GM21360 (cell line): ENCODE measurements around the gene SPINK14.

Source experiments
- ATAC-seq: cut with Tn5 transposase; IDR thresholded peaks from one replicate; pipeline ENCODE4 v1.9.1; 2021; ENCODE audit warnings: mild to moderate bottlenecking, moderate library complexity; ENCODE audit not compliant: unreplicated experiment

Gene SPINK14

GRCh38 chr5:148193202-148193601 lies 24.9 kb downstream of the SPINK14 start:
- no peak for ATAC-seq

DNA sequence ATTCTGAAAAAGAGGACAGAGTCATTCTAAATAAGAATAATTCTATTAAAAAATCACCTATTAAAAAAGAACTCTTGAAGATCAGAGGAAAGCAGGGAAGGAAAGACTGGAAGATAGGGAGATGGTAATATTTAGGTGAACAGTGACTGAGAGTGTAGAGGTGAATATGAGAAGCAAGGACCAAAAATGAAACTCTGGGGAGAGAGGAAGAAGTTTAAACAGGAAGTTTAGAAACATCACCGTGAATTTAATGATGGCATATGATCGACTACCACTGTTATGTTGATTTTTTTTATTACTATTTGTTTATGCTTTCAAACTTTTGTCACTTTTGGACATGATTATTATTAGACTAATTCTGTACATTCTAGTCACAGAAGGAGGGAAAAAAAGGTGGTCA lies 32.8 kb downstream of the SPINK14 start:
- no peak for ATAC-seq

DNA sequence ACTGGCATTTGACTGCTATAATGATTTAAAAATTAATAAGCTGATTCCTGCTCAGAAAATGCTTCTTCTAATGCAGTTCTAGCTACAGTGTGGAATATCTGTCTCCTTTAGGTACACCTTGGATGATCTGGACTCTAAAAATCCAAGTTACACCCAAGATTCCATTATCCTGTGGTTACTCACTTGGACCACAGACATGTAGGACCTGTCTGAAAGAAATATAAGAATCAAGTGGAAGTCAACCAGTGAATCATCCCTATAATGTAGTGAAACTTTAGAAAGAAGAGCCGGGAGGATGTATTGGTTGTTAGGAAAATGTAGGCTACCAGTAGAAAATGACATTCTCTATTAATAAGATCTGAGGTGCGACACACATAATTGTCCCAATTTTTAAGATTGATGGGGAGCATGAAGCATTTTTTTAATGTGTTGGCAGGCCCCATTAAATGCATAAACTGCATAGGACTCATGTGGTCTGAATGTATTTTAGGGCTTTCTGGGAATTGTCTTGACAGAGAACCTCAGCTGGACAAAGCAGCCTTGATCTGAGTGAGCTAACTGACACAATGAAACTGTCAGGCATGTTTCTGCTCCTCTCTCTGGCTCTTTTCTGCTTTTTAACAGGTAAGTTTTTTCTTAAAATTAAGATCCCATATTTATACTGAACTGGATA lies 34.3 kb downstream of the SPINK14 start, which contains the start of gene SPINK6:
Gene SPINK6 (plus strand): TSS at position 512 of the 673 bp plus-strand sequence. CDS start 55 bp downstream, at position 567.
- ATAC-seq = no peak

DNA sequence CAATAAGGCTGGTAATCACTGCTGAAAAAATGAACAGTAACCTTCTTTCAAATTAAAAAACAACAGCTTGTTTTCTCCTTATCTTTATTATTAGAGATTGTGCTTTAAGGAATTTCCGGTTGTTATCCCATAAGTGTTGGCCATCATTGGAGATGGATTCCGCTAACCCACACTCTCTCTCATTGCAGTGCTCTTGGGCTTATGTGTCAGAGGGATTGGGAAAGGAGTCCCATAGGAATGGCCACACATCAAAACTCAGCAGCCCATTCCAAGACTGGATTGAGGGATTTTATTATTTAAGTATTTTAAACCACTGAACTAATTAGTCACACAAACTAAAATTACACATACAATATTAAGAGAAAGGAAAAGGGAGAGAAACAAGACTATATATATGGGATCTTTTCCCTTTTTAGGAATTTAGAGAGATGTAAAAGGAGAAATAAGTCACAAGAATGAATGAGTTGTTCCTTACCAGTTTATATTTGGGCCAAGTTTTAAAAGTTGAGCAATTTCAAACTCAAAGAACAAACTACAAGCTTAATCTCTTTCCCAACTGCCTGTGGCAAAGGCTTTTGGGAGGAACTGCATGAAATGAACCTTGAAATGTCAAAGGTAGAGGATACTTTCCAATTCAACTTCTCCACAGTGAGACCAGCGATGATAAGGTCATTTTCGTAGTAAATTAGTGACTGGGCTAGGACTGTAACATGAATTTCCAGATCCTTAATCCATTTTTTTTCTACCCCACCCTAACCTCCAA lies 36.9 kb downstream of the SPINK14 start:
- ATAC-seq = no peak

DNA sequence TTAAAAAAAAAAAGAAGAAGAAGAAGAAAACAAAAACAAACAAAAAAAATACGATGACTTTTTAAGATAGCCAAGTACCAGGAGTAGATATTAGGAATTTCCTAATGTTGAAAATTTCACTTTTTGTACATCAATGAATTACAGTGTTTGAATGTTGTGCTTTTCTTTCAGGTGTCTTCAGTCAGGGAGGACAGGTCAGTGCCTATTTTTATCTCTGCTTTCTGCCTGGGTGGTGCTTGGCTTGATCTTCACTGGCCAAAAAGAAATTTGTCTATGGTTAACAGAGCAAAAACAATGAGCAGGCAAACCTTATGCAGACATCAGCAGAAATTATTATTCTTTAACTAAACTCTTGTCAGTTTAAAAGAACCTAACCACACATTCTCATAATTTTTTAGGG lies 37.5 kb downstream of the SPINK14 start:
- ATAC-seq = no peak

DNA sequence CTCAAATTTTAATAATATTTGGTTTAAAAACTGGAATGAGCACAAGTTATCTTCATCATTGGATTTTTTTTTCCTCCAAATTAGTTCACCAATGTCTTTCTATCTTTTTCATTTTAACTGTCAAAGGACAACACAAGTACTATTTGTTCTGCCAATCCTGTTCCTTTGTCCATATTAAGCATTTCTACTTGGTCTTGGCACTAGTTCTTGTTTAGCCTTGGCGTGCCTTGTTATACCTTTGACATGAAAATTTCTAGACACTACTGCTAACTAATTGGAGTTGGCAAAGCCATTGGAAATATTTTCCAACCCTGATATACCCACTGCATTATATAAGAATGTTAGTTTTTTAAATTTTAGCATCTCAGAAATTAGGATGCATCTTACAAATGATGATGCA lies 38.3 kb downstream of the SPINK14 start:
- ATAC-seq = no peak

- ATAC-seq = no peak
Measured at GRCh38 chr5:148208226-148208625, 39.9 kb downstream of the SPINK14 start.

- ATAC-seq = no peak
Measured at GRCh38 chr5:148209151-148209770, 40.9 kb downstream of the SPINK14 start.

DNA sequence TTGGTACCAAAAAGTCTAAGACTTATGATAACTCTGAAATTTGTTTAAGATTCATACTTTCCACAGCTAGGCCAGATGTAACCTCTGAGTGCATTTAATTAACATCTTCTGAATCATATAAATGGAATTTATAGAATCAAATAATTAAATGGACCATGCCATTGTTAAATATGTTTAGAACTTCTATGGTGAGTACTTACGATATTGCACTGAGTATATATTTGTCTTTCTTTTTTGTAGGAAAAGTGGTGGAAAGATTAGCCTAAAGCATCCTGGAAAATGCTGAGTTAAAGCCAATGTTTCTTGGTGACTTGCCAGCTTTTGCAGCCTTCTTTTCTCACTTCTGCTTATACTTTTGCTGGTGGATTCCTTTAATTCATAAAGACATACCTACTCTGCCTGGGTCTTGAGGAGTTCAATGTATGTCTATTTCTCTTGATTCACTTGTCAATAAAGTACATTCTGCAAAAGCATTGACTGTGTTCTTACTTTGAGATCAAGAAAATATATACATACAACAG lies 46.4 kb downstream of the SPINK14 start:
- no peak for ATAC-seq

- ATAC-seq = no peak
Measured at GRCh38 chr5:148221508-148221907, 53.2 kb downstream of the SPINK14 start.

DNA sequence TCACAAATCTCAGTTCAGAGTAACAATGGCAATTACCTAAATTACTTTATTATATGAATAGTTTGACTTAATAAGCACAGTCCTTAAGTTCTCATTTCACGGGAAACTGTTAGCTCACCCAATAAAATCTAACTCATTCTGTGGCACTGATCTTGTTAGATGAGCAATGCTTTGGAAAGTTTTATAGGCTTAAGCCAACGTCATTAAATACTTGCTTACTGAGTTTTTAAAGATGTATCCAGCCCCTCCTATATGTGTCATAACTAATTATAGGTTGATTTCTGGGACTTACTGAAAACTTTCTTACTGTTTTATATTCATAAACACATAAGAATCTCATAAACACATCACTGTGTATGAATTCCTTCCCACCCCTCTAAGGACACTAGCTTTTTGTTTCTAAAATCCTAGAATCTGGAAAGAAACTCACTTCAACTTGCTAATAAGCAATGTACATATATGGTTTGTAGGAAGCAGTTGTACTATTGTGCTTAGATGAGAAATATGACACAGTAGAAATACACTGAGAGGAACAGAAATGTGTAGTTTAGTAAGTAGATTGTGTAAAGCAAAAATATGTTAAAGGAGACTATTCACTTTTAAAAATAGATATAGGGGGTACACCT lies 55.9 kb downstream of the SPINK14 start:
- ATAC-seq = no peak
